Myocyte (in vitro differentiated cells): Measurements from ENCODE around the gene TC2N. TPM values are rescaled to one million over a fixed set of nuclear protein-coding genes. Genes with fewer than 3 reads are reported as not detected.
"Not testable (repeated sequence)": the region's sequence is repeated elsewhere in the genome, so short reads cannot be mapped to it uniquely, and the experiment has no call there.

Source experiments
- DNase-seq: peaks from one replicate; pipeline ENCODE4 v3.0.0-alpha.2; 2012; ENCODE audit warnings: low read depth
- polyA plus RNA-seq: library from polyadenylated mRNA; unstranded; fragments of >200 nt; gene quantifications from one replicate; pipeline ENCODE4 v1.2.1, GENCODE V29; 2012; ENCODE audit warnings: missing spikeins
- total RNA-seq: library from RNA; depleted of rRNA; stranded (reverse); fragments of >200 nt; gene quantifications from 2 replicates; pipeline ENCODE4 v1.2.3, GENCODE V29; 2014

Gene TC2N
- total RNA-seq = not detected in 2 replicates
- not detected for polyA plus RNA-seq

GRCh38 chr14:91867316-91867988, at the start of gene TC2N:
Gene TC2N, minus strand, starts transcription at chr14:91867536. Its CDS starts 53,767 bp downstream, at chr14:91813769.
- DNase-seq = no peak

DNA sequence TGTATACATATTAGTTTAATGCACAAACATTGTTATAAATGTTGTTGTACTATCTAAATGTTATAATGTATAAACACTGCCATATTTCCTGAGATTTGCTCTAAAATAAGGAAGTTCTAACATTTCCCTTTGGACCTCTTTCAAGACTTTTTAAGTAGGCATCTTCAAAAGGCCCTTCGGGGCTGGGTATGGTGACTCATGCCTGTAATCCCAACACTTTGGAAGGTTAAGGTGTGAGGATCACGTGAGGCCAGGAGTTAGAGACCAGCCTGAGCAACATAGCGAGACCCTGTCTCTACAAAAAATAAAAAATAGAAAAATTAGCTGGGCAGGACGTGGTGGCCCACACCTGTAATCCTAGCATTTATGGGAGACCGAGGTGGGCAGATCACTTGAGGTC, 44.7 kb upstream of the TC2N start:
- DNase-seq = no peak

GRCh38 chr14:91911474-91912032, 44.2 kb upstream of the TC2N start:
- peak; percentile 54 for DNase-seq

- no peak for DNase-seq
Observed at GRCh38 chr14:91910196-91910595, 42.9 kb upstream of the TC2N start.

GRCh38 chr14:91906374-91906773, 39.0 kb upstream of the TC2N start:
- DNase-seq = no peak

- DNase-seq = no peak
Observed at GRCh38 chr14:91904956-91905645, 37.8 kb upstream of the TC2N start.

DNA sequence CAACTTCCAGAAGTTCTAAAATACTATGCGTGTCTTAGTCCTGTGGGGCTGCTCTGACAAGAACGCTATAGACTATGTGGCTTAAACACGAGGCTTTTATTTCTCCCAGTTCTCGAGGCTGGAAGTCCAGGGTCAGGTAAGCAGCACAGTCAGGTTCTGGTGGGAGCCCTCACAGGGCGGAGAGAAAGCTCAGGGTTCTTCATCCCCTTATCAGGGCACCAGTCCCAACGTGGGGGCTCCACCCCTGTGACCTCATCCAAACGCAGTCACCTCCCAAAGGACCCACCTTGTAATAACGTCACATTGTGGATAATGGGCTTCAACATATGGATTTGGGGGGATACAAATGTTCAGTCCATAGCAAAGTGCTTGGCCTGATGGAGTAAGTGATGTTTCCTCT, 37.1 kb upstream of the TC2N start:
- DNase-seq = no peak

DNA sequence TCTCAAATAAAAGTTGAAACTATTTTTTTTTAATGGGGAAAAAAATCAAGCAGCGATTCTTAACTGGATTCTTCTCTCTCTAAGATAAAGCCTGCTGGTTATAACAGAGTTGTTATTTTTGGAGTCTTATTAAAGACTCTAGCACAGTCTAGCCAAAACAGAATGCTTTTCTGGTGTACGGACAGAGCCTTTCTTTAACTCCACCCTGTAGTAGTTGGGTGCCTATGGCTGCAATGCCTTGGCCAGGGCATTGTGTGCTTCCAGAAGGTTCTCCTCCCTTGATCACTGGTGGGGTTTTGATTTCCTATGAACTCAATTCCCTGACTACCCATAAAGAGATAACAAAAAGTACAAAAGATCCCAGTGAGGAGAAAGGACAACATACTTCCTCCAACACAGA, 35.7 kb upstream of the TC2N start:
- DNase-seq = no peak

DNA sequence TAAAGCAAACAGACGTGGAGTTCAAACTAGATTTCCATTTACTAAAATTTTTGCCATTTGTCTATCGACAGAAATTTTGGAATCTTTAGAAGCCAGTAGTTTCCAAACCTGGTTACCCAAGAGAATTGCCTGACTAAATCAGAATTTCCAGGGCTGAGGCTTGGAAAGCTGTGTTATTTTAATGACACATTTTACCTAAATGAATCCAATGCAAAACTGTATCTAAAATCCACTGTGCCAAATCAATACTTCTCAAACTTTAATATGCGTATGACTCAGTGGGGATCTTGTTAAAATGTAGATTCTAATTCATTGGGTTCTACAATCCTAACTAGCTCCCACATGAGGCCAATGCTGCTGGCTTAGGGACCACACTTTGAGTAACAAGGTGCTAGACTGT, 35.0 kb upstream of the TC2N start:
- no peak for DNase-seq

DNA sequence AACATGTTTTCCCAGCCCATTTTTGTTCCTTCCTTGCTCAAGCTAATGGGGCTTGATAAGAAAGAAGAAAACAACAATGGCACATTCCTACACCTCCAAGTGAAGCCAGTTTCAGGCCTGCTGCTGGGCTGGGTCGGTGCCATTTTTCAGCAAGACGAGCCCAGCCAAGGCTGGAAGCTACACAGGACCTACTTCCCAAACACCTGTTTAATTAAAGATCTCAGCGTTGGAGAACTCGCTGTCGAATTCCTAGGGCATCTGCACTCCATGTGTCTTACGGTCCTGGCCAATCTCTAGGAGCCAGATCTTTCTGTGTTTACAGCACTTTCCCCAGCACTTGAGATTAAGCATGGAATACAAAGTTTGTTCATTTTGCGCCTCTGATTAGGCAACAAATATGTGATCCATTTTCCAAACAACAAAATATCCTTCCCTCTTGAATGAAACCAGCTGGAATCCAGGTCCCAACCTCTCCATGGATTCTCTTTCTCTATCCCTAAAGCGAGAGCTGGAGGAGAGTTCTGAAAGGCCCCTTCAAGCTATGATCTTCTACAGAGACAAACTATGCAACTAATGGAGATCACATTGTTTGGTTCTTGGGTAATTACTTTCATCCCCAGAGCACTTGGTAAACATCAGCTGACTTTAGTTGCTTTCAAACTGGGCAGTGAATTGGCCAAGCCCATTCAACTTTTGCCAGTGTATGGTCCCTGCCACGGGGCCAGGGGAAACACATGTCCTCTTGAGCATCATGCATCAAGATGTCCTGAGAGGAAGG, 34.3 kb upstream of the TC2N start:
- no peak for DNase-seq

DNA sequence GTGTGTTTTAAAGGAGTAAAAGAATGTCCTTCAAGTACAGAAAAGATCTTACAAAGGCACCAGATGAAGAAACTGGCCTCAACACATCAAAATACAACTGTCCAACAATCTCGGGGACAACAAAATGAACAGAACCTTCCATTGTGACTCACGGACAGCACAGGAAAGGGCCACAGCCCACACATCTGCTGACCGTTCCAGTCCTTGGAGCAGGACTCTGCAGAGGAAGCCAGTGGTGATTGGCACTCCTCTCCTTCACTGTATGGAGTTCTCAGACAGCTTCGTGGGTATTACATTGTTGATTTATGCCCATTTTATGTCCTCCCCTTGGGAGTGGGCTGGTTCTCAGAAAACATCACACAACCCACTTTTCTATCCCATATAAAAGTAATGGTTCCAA, 32.5 kb upstream of the TC2N start:
- DNase-seq = no peak

DNA sequence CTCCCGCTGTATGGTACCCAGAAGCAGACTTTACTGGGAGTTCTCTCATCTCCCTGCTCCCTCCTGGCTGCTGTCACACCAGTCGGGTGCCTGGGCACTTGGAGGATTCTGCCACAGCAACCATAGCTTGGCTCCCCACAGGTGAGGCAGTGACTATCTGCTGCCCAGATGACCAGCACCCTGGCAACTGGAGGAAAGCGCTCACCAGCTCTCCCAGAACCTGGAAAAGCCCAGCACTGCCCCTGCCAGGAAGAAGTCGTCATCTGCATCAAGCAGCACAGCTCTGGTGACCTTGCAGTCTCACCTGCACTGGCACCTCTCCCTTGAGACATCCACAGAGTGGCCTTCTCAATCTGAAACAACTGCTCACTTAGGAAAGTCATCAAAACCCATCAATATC, 31.9 kb upstream of the TC2N start:
- DNase-seq = no peak

- no peak for DNase-seq
Observed at GRCh38 chr14:91898372-91898771, 31.0 kb upstream of the TC2N start.

DNA sequence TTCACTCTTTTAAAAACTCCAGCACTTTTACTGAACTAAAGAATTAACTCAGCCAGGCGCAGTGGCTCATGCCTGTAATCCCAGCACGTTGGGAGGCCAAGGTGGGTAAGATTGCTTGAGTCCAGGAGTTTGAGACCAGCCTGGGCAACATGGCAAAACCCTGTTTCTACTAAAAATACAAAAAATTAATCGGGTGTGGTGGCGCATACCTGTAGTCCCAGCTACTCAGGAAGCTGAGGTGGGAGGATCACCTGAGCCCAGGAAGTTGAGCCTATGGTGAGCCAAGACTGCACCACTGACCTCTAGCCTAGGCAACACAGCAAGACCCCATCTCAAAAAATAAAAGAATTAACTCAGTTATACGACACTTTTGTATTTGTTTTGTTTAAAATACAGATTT, 30.4 kb upstream of the TC2N start:
- not testable (repeated sequence) for DNase-seq

DNA sequence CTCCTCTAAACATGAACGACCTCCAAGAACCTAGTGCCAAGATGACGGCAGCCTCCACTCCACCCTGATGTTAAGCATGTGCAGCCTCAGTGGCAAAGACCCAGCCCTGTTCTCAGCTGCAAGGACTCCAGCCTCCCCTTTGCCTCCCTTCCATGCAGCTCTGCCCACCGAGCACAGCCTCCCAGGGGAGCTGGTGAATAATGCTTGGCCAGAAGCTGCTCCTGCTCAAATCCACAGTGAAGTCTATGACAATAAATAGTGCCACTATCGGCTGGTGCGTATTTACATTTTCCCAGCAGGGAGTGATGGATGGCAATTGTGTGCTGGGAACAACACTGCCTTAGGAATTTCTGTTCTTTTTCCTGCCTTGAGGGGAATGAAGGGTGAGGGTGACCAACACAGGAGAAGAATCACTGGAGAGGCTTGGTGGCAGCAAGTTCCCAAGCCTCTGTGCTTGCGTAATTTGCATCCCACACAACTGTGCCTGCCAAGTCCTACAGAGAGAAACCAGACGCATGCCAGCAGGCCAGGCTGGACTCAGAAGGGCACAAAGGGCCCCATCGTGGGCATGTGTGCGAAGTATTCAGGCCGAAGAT, 29.9 kb upstream of the TC2N start:
- DNase-seq = peak; percentile 67

- no peak for DNase-seq
Observed at GRCh38 chr14:91896419-91896818, 29.1 kb upstream of the TC2N start.

- no peak for DNase-seq
Observed at GRCh38 chr14:91893669-91894068, 26.3 kb upstream of the TC2N start.

DNA sequence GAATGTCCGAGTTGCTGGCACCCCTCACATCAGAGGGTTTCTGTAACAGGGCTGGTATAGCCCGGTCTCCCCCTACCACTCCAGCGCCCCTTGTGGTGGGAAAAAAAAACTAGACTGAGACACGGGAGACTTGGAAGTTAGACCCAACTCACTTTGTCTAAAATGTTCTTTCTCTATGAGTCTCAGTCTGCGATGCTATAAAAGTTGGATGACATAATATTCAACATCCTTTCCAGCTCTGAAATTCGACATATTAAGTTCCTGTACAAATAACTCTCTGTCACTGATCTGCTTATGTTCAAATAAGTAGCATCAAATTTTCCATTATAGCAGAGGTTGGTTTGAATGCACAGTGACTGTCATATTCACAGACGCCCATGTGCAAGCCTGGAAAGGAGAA, 25.7 kb upstream of the TC2N start:
- peak; percentile 32 for DNase-seq

DNA sequence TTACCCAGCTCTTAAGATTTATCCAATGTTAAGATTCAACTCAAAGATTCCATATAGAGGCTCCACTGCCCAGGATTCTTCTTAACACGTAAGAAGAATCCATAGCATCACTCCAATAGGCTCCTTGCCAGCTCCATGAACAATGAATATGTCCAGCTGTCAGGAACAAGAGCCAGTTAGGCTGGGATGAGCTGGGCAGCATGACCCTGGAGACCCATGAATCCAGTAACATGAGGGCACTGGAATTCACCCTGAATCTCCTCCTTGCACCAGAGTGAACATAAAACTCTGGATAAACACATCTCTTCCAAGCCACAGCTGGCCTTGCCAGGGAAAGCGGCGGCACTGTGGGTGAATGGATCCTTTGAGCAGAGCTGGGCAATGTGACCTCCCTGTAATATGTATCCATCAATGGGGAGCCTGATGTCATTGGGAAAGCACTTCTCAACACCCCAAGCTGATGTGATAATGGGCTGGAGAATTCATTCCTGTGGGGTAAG, 24.4 kb upstream of the TC2N start:
- DNase-seq = peak; percentile 90

DNA sequence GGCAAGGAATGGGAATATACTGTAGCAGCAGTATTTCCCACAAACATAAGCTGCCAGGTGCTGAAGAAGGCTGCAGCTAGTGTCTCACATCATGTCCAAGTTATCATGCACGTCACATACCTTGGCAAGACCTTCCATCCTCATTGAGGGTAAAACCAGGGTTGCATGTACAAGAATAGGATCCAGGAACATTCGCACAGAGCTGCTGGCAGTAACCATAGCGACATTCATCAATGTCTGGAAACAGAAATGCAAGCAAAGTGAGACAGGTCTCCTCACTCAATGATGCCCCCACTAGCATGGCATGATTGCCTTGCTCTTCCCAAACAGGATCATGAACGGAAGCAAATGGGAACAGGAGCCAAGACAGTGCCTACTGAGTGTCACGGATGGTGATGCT, 23.8 kb upstream of the TC2N start:
- DNase-seq = no peak

DNA sequence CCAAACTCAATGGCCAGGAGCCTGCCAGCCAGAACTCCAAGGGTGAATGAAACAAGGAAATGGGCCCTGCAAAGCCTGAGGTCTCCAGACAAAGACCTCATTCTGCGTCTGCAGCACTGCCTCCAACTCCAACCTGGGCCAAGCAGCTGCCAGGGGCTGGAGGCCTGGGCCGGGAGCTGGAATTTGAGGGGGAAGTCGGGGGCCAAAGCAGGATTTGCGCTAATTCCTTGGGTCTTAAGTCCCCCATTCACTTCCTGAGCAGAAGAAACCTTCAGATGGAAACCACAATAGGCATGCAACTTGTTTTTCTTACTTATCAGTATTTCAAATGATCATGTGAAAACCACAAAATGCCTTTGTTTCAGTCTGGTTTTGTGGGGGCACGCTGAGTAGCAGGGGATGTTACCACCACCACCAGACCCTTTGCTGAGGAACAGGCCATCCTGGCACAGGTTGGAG, 23.0 kb upstream of the TC2N start:
- DNase-seq = no peak
